IPS-20b (cell line): Measurements from ENCODE around the gene TNS4.

Experiments used
- H3K27ac ChIP-seq: one replicate; pipeline ENCODE4 v1.5.1; 2013; ENCODE audit warnings: low read length
- H3K27me3 ChIP-seq: 2 replicates; pipeline ENCODE4 v1.6.1; 2013; ENCODE audit warnings: mild to moderate bottlenecking, low read length, inconsistent platforms; ENCODE audit not compliant: insufficient read depth
- H3K36me3 ChIP-seq: 2 replicates; pipeline ENCODE4 v1.6.1; 2013; ENCODE audit warnings: low read depth, mild to moderate bottlenecking, inconsistent platforms, low read length, moderate library complexity; ENCODE audit not compliant: insufficient read depth
- H3K4me1 ChIP-seq: 2 replicates; pipeline ENCODE4 v1.6.1; 2013; ENCODE audit warnings: mild to moderate bottlenecking, control low read depth, inconsistent platforms, low read length, moderate library complexity; ENCODE audit not compliant: insufficient read depth
- H3K4me3 ChIP-seq: 2 replicates; pipeline ENCODE4 v1.5.1; 2013; ENCODE audit warnings: mild to moderate bottlenecking, low read length, inconsistent platforms
- H3K9ac ChIP-seq: 2 replicates; pipeline ENCODE4 v1.6.1; 2013; ENCODE audit warnings: low read depth, mild to moderate bottlenecking, inconsistent platforms, low read length, moderate library complexity
- H3K9me3 ChIP-seq: 2 replicates; pipeline ENCODE4 v1.6.1; 2013; ENCODE audit warnings: mild to moderate bottlenecking, low read depth, low read length, inconsistent platforms; ENCODE audit not compliant: insufficient read depth

The TNS4 gene

DNA sequence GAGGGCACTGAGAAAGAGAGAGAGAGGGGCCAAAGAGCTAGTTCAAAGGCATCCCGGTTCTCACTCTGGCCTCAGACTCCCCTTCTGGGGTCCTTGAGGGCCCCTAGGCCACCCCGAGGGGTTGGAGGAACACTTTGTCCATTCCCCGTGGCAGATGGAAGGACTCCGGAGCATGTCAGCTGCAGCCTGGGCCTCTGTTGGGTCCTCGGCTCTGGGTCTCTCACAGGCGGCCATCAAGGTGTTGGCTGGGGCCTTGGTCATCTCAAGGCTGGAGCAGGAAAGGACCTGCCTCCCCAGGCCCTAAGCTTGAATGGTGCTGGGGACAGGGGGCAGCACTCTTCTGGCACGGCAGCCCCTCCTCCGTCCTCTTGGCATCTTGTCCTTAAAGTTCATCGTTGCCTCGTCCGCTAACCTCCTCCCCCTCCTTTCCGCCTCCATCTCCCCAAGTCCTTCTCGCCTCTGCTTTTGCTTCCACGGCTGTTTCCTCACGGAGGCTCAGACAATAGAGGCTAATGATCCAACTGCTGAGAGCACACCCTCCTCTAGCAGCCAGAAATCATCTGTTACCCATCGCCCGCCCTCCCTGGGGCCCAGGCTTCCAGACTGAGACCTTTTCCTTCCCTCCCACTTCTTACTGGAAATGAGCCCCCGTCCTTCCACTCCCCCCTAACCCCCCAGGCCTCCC lies 40.6 kb upstream of the TNS4 start:
- Histone ChIP-seq H3K27ac (no peak overlapping the region), H3K36me3 (no peaks in the 10 kb centered on the region), H3K27me3 (no peaks in the 10 kb centered on the region), H3K4me3 (no peak overlapping the region), H3K4me1 (peaks cover 4% of the 10 kb centered on the region; the same call in 1 of the 2 replicates), H3K9me3 (no peaks in the 10 kb centered on the region), H3K9ac (no peak overlapping the region)

DNA sequence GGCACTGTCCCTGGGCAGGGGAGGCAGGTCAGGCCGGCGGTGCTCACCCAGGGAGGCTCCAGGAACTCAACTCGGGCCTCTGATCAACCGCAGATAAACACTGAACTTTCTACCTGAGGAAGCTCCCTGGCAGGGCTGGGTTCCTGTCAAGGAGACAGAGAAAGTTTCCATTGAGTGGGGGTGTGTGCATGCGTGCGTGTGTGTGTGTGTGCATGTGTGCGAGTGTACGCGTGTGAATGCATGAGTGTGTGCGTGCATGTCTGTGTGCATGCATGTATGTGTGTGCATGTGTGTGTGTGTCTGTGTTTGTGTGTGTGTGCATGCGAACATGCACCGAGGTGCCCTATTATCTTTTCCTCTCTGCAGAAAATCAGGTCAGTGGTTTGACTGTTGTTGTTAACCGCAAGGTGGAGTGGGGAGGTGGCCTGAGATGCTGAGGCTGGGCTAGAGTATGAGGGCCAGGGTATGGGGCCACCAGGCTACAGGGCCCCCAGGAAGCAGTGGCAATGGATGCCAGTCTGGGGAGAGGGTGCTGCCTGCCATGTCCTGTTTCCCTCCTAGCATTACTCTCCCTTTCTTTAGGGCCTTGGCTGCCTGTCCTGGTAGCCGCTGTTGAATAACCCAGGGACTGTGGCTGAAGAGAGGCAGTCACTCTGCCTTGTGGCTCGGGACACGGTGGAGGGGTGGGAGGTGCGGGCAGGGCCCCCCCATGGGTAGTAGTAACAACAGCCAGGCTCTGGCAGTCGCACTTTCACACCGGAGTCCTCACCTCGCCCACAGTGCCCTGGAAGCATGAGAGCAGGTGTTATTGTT lies 39.8 kb upstream of the TNS4 start:
- no peak overlapping the region for H3K9ac ChIP-seq
- H3K4me3 ChIP-seq, result no peak overlapping the region

DNA sequence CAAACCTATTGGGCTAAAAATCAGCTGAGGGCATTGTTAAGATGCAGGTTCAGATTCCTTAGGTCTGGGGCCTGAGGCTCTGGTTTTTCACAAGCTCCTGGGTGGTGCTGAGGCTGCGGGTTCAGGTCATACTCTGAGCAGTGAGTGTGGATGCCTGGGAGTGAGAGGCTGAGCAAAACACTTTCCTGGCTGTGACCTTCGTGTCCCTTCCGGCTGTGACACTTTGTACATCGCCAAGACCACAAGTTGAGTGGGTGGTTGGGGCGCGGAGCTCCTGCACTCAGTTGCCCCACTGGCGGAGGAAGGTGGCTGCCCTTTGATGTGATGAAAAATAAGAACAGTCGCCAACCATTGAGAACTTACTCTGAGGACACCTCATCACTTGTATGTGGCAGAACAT lies 39.0 kb upstream of the TNS4 start:
- no peak overlapping the region for H3K9ac ChIP-seq
- H3K27ac ChIP-seq, result no peak overlapping the region

More for the DNA sequence above, 39.8 kb upstream of the TNS4 start:
- Histone ChIP-seq H3K9me3 (no peaks in the 10 kb centered on the region), H3K27me3 (no peaks in the 10 kb centered on the region), H3K36me3 (no peaks in the 10 kb centered on the region), H3K27ac (no peak overlapping the region), H3K4me1 (peaks cover 4% of the 10 kb centered on the region; the same call in 1 of the 2 replicates)

DNA sequence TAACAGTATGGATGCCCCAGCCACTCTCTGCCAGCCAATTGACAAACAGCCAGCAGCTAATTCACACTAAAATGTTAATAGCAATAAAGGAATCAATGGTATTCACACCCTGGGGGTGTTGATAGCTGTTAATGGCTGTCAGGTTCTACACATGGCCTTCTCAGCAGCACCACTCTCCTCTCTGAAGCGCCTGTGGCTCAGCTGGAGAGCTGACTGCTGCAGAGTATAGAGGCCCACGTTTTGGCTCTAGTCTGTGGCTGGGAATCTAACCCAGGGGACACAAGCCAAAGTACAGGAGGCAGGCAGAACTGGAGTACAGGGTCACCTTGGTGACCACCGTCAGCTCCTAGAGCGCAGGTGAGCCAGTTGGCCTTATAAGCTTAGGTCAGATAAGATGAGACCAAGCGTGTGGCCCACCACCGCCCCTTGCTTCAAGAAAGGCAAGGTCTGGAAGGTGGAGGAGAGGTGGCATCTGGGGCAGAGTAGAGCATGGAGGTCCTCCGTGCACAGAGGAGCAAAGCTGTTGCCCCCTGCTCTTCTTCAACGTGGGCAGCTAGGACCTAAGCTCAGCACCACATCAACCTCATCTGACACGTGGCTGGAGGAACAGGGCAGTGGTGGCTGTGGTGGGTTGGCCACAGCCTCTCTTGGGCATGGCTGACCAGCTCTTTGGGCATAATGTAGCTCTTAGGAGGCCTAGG lies 38.4 kb upstream of the TNS4 start:
- Histone ChIP-seq H3K36me3 (no peaks in the 10 kb centered on the region), H3K9ac (no peak overlapping the region), H3K27me3 (no peaks in the 10 kb centered on the region), H3K9me3 (no peaks in the 10 kb centered on the region), H3K27ac (no peak overlapping the region), H3K4me1 (peaks cover 4% of the 10 kb centered on the region; the same call in 1 of the 2 replicates), H3K4me3 (no peak overlapping the region)

More for the DNA sequence above, 39.0 kb upstream of the TNS4 start:
- Histone ChIP-seq H3K36me3 (no peaks in the 10 kb centered on the region), H3K4me3 (no peak overlapping the region), H3K9me3 (no peaks in the 10 kb centered on the region), H3K27me3 (no peaks in the 10 kb centered on the region), H3K4me1 (peaks cover 4% of the 10 kb centered on the region; the same call in 1 of the 2 replicates)

DNA sequence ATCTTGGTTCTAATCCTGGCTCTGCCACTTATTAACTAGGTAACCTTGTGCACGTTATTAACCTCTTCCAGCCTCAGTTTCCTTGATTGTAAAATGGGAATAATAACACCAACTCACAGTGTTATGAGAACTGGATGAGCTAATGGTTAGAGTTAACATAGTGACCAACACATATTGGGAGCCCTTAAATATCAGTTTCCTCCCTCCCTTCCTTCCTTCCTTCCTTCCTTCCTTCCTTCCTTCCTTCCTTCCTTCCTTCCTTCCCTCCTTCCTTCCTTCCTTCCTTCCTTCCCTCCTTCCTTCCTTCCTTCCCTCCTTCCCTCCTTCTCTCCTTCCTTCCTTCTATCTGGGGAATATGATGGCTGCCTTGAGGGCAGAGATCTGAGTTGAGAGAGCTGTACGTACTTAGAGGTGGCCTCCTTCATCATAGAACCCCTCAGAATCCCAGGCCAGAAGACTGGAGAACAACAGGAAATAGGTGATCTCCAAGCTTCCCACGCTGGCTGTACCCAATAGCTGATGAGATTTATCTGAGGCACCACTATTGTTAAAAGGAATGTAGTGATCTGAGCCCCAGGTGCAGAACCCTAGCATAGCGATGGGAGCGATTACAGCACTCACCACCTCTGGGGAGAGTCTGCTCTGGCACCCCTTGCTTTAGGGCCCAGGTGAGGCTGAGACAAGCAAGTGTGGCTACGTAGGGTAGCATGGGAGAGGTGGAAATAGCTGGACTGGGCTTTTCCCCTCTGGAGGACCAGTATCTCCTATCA lies 37.7 kb upstream of the TNS4 start:
- peaks cover 4% of the 10 kb centered on the region; the same call in 1 of the 2 replicates for H3K4me1 ChIP-seq
- no peaks in the 10 kb centered on the region for H3K36me3 ChIP-seq
- H3K9me3 ChIP-seq, result no peaks in the 10 kb centered on the region
- H3K27me3 ChIP-seq, result no peaks in the 10 kb centered on the region
- H3K9ac ChIP-seq, result no peak overlapping the region
- no peak overlapping the region for H3K4me3 ChIP-seq
- H3K27ac ChIP-seq, result no peak overlapping the region

DNA sequence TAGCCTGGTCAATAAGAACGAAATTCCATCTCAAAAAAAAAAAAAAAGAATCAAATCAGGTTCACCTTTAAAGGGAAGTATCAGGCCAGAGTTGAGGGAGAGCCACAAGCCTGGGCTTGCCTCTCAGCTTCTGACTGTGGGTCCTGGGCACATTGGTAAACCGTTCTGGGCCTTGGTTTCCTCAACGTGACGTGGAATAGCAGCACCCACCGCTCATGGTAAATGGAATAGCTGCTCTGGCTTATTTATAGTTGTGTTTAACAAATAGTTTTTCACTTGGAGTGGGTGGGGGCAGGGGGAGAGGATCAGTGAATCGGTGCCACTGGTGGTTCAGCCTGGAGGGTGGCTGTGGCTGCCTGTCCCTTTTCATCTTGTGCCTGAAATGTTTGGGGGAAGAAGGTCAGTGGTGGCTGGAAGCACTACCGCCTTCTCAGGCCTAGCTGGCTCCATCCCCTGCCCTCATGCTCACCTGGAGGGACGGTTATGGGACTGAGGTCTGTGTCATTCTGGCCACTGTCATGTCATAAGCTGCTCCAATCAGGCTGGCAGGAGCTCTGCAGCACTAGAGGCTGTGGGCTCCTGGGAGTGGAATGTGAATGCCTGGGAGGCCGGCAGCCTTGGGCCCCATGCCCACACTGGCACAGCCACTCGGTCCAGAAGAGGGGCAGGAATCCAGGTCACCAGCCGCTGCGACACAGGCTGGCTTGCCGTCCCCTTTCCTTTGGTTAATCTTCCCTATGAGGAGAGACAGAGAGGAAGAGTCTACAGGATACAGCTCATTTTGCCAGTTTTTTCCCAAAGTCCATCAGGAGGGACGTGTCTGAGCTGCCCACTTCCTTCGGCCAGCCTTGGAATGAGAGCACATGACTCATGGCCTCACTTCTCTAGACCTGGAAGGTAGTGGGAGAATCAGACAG lies 36.9 kb upstream of the TNS4 start:
- Histone ChIP-seq H3K36me3 (no peaks in the 10 kb centered on the region), H3K27me3 (no peaks in the 10 kb centered on the region), H3K9ac (no peak overlapping the region), H3K9me3 (no peaks in the 10 kb centered on the region), H3K4me1 (peaks cover 2% of the 10 kb centered on the region; the same call in 1 of the 2 replicates), H3K4me3 (no peak overlapping the region), H3K27ac (no peak overlapping the region)

DNA sequence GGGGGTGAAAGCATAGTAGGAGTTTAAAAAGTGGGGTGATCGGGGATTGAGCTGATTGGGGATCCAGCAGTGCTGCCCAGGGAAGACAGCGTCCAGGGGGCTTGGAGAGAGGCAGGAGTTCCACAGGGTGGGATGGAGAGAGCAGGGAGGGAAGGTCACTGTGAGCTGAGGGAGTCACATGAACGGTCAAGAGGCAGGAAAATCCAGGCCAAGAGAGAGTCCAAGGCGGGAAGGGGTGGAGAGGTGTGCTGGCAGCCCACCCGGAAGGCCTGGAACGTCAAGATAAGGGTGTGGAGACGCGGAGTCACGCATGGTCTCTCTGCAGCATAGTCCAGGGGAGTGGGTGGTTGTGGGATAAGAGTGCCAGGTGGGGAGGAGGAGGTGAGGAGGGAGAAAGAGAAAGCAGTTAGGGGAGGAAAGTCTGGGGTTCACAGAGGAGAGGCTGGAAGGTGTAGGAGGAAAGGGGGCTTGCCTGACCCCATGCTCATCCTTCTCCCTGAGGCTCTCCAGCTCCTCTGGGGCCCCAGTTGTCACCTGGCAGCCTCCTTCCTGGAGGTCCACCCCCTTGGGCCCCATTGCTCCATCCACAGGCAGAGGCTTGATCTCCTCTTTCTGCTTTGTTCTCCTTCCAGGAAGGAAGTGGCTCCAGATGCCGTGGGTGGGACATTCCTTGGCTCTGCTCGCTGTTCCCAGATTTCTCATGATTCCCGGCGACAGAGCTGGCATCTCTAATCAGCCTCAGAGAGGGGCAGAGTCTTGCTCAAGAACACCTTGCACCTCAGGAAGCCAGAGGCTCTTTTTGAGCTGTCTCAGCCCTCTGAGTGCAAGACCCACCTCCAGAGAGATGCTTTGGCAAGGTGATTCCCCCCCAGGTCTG lies 35.1 kb upstream of the TNS4 start:
- Histone ChIP-seq H3K27ac (no peak overlapping the region), H3K4me1 (no peaks in the 10 kb centered on the region), H3K4me3 (no peak overlapping the region), H3K9ac (no peak overlapping the region), H3K36me3 (no peaks in the 10 kb centered on the region), H3K27me3 (no peaks in the 10 kb centered on the region), H3K9me3 (no peaks in the 10 kb centered on the region)

DNA sequence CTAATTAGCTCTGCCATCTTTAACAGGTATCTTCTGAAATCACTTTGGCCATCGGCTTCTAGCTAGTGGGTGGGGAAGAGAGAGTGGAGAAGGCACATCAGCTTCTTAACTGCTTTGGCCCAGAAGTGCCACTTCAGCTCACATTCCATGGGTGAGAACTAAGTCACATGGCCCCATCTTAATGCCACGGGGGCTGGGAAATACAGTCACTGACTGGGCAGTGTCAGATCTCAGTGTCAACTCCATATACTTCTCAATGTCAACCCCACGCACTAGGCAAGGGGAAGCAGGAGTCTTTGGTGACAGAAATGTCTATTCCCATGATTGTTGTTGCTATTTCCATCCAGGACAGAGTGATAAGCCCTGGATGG lies 34.5 kb upstream of the TNS4 start:
- Histone ChIP-seq H3K27ac (no peak overlapping the region), H3K4me1 (no peaks in the 10 kb centered on the region), H3K9me3 (no peaks in the 10 kb centered on the region), H3K27me3 (no peaks in the 10 kb centered on the region), H3K36me3 (no peaks in the 10 kb centered on the region), H3K9ac (no peak overlapping the region), H3K4me3 (no peak overlapping the region)

DNA sequence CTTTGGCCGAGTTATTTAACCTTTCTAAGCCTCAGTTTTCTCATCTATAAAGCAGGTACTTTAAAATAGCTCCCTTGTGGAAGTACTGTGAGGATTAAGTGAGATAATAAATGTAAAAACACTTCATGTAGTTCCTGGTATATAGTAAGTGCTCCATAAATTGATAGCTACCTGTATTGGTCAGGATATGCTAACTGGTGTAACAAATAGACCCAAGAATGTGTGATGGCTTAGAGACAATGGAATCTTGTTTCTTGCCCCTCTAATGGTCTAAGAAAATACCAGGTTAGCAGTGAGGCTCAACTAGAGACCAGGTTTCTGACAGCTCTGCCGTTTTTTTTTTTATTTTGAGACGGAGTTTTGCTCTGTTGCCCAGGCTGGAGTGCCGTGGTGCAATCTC lies 34.0 kb upstream of the TNS4 start:
- H3K27me3 ChIP-seq, result no peaks in the 10 kb centered on the region
- no peak overlapping the region for H3K27ac ChIP-seq
- H3K36me3 ChIP-seq, result no peaks in the 10 kb centered on the region
- no peaks in the 10 kb centered on the region for H3K9me3 ChIP-seq
- no peak overlapping the region for H3K4me3 ChIP-seq
- H3K4me1 ChIP-seq, result no peaks in the 10 kb centered on the region
- H3K9ac ChIP-seq, result no peak overlapping the region
